GM19372 (cell line): ENCODE results near the gene BTG1.
A peak's percentile ranks its signal among the peaks of the same experiment; 100 is the strongest.
"Not testable (repeated sequence)": the region's sequence is repeated elsewhere in the genome, so short reads cannot be mapped to it uniquely, and the experiment has no call there.

Experiments
- ATAC-seq: cut with Tn5 transposase; IDR thresholded peaks from one replicate; pipeline ENCODE4 v1.9.1; 2021; ENCODE audit warnings: mild to moderate bottlenecking, low read depth, moderate library complexity; ENCODE audit not compliant: unreplicated experiment

BTG1 gene

DNA sequence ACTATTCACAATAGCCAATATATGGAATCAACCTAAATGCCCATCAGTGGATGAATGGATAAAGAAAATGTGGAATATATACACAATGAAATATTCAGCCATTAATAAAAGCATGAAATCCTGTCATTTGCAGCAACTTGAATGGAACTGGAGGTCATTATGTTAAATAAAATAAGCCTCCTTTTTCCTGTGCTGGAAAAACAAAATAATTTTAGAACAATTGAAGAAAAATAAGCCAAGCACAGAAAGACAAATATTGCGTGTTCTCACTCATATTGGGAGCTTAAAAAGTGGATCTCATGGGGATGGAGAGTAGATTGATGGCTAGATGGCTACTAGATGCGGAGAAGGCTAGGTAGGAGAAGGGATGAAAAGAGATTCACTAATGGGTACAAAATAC is 6.3 kb upstream of the BTG1 start:
- ATAC-seq = no peak

DNA sequence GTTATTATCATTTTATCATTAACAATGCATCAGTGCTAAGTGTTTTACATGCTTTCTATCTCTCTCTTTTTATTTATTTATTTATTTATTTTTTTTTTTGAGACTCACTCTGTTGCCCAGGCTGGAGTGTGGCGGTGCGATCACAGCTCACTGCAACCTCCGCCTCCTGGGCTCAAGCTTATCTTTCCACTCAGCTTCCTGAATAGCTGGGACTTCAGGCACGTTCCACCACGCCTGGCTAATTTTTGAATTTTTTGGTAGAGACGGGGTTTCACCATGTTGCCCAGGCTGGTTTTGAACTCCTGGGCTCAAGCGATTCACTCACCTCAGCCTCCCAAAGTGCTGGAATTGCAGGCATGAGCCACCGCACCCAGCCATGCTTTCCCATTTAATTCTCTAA is 3.9 kb upstream of the BTG1 start:
- no peak for ATAC-seq

DNA sequence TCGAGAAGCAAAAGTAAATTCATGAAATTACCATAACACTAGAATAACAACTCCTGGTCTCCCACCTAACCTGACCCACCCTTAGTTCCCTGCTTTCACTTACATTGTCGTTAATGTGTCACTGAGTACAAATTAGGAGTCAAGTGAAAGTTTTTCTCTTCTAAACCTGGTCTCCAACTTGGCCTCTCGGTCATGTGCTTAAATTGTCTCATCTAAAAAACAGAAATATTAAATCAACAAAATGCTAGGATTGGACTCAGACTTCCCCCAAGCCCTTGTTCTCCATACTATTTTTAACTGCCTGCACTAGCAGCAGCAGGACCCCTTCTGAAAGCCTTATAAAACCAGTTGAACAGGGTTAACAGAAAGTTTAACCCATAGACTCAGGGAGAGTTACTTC is 1.8 kb upstream of the BTG1 start:
- no peak for ATAC-seq

DNA sequence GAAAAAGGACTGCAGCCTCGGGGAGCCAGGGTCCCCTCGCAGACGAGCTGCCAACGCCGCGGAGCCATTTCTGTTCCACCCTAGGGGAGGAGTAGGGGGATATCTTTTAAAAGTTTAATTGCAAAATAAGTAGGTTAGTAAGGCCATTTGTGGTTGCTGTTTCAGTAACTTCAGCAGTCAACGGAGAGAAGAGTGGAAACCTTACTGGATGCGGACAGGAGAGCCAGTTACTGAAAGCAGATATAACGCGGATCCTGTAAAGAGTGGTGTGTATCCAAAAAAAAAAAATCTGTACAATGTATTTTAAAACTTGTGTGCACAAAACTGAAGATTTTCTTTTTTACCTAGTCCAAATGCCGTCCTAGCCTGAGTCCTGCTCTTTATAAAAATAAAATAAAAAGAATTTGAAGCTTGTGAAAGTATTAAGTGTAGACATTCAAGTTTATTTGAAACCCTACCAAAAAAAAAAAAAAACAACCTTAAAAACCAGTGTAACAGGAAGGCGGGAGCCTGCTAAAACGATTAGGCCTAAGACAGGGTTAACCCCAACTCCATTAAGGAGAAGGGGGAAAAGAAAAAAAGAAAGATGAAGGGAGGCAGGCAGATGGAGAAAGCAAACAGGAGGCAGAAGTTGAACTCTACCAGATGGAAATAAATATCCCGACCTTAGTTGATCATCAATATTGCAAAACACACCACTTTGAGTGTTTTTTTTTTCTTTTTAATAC is 1.0 kb upstream of the BTG1 start:
- ATAC-seq = no peak

DNA sequence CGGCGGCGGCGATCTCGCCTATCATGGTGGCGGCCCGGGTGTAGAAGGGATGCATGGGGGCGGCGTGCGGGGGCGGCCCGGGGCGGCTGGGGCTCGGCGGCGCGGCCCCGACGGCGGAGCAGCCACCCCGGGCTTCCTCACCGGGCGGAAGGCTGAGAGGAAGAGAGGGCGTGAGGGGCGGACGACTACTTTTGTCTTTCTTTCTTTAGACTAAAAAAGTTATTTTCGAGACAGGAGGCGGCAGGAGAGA is 240 bp downstream of the BTG1 start:
- ATAC-seq = no peak

DNA sequence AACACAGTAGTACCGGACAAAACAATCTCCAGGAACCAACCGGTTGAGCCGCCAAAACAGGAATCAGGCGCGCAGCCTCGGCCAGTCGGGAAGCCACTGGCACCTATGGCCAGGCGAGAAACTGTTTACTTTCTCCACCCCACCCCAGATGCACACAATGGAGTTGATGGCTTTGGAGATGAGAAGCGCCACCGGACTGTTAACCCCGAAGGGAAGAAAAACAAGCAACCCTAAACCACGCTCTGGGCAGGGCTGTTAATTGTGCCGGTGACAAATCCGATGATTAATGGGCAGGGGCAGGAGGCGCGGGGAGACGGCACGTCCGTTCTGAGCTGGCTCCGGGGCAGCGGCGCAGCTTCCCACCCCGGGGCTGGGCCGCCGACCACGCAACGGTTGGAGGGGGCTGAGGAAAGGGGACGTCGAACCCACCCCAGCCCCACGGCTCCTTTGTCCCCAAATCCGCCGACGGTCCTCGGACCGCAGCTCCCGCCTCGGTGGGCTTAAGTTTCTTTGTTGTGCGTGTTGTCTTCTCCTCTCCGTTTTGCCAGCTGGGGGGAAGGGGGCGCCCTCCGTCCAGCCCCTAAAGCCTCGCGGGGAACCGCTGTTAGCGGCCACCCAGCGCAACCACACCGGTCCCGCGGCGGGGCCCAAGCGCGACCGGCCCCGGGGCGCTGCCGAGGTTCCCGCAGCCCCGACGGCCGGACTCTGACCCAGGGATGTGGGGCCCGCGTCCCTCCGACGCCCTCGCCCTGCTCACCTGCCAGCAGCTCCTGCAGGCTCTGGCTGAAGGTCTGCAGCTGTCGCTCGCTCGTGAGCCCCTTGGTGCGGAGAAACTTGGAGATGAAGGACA is 790 bp downstream of the BTG1 start:
- ATAC-seq = peak; percentile 1

DNA sequence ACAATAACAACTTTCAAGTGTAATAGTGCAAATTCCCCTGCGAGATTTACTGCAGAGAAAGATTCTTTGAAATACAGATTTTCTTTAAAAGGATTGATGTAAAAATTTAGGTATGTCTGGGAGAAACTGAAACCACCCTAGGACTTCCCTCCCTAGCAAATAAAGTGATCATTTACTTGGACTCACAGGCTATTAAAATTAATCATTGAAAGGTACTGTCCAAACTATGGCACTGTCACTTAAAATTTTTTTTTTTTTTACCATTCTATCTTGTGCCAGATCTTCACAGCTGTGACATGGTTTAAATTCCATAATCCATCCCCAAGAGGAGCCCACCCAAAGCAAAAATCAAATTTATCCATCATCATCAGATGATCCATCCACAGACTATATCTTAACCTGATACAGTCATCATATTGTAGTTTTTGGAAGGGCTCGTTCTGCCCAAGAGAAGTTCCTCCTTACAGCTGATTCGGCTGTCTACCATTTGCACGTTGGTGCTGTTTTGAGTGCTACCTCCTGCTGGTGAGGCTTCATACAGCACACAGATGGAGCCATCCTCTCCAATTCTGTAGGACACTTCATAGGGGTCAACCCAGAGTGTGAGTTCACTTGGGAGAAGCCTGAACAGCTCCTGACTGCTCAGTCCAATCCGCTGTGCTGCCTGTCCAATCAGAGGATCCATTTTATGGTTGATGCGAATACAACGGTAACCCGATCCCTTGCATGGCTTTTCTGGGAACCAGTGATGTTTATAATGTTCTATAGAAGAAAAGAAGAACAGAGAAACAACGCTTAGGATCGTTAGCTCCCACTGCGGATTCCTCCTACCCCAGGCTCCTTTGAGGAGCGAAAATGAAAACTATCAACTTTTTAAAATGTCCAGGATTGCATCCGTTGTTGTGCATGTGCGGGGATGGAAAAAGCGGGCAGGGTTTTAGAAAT is 1.7 kb downstream of the BTG1 start:
- peak; percentile 16 for ATAC-seq

DNA sequence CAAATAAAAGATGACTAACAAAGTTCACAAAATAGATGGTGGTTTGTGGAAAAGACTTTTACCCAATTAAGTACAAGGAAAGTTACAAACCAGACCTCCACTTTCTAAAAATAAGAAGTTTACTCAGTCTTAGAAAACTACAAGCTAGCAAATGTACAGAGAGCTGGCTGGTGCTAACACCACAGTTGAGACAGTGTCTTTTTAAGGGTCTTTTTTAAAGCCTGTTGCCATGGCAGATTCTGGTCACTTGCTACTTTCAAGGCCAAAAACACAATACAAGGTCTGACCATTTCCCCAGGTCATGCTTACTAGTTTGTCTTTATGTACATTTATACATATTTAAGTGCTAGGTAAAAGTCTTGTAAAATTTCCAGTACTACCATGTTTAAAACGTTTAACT is 2.4 kb downstream of the BTG1 start:
- ATAC-seq = no peak

DNA sequence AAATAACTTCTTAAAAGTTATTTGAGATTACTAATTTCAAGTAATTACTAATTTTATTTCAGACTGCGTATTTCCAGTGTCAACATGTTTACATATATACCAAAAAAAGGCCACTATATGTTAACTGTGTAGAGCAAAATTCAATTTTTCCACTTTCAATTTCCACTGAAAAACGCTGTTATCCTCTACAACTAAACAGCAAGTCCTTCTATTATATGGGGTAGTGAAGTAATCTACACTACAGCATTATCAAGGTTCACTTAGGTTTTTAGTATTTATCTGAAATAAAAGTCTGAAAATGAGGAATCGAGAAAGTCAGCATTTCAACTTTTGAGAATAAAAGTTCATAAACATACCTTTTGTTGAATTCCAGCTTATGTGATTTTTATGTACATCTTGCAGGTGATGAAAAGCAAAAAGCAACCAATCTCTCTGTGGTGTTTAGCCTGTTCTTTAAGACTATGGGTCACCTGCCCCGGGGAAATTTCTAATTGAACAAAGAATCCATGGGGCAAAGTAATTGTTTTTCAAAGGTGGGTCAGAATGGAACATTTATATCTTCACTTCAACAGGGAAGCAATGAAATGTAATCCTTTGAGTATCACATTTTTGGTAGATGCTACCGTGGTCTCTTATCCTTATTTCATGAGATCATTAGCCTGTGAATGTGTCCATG is 3.3 kb downstream of the BTG1 start:
- no peak for ATAC-seq

DNA sequence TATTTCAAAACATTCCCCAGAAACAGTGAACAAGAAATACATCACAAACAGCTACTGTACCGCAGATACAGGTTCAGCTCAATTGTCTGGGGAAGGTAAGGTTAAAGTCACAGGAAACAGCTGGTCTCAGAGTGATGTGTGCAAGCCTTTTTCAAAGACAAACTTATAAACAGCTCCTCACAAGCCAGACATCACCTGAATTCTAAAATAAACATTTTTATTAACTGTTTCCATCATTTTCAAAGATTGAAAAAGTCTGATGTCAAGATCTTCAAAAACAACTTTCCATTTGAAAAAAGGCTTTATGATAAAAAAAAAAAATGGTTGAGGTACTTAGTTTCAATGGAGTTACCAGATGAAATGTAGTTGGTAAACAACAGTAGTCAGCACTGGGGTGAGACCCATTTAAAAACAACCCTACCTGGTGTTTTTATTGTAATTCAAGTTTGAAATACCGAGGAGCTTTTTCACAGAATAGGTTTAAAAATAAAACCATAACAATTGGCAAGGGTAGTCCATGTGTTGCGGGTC is 4.0 kb downstream of the BTG1 start:
- ATAC-seq = no peak

DNA sequence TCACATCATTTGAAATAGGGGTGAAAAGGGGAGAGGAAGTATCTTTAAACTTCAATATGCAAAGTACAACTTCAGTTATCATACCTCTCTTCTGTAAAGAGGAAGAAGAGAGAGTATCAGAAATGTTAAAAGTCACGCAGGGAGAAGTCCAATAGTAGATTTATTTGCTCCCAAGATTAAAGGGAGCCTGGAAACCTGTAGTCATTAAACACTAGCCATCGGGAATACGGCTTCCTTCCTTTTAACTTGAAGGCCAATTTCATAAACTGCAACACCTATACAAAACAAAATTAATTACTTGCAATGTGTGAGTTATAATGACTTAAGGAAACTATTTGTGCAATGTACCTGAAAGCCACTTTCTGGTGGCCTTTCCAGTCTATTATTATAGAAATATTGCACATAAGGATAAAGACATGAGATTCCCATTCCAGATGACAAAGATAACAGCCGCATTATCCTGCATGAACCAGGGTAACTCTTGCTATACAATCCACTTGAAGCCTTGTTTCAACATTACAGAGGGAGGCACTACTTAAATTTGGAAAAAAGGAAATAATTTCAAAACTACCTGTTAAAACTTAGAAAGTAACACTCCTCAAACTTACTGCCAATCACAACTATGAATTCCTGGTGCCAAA is 4.6 kb downstream of the BTG1 start:
- no peak for ATAC-seq

DNA sequence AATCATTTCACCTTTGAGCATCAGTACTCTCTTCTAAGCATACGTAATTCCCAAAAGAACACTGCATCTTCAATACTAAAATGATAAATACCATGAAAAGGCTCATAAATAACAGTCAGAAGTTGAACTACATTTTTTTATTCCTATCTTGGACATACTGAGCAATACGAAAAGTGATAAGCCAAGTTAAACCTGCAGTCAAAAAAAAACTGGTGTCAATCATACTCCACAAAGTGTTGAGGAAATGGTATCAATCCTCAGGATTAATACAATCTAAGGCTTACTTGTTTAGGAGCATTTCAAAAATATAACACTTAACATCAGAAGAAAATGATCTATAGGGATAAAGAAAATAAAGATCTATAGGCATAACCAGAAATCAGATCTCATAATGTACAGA is 5.5 kb downstream of the BTG1 start:
- no peak for ATAC-seq

DNA sequence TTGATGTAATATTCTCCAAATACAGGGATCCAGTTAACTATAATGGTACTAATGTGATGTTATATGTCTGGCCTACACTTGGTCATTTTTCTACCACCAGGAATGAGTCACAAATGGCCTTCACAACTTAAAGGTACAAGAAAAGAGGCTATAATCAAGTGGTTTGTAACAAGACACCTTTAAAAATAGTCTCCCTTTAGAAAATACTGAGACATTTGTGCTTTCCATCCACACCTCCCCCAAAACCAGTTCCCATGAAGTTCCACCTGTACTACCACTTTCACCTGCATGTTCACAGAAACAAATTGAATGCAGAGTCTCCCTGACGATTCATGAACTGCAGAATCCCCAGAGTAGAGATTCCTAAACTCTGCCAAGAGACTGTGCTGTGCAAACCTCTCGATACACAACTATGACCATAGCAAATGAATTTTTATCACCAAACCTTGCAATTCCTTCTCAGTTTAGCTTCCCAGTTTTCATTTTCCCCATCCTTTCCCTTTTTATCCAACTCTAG is 6.0 kb downstream of the BTG1 start:
- no peak for ATAC-seq

DNA sequence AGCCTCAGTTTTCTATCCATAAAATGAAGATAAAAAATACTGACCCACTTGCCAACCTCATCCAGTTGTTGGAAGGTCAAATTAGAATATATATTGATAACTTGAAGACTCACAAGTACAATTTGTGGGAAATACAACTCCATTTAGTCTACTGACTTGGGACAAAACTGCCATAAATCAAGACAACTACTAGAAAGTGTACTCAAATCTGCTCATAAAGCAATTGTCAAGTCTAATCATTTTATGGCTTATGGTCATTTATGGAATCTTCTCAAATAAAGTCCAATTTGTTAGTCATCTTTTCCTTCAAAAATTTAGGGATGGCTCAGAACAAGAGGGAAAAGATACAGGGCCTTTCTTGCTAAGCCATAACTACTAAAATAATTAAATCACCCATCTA is 7.0 kb downstream of the BTG1 start:
- ATAC-seq = no peak

DNA sequence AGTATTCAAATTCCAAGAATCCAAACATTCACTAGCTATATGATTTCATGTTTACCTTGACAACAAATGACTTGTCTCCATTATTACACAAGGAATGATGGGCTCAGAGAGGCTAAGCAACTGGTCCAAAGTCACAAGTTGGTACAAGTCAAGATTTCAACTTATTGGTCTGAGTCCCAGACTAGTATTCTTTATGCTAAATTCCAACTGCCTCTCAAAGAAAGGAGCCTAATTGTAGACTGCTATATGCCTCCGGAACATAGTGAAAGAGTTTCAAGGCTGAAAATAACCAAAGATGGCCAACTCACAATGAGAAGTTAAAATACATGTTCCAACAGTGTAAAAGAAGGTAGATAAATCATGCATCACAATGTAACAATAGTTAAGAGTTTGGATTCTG is 7.5 kb downstream of the BTG1 start:
- no peak for ATAC-seq

DNA sequence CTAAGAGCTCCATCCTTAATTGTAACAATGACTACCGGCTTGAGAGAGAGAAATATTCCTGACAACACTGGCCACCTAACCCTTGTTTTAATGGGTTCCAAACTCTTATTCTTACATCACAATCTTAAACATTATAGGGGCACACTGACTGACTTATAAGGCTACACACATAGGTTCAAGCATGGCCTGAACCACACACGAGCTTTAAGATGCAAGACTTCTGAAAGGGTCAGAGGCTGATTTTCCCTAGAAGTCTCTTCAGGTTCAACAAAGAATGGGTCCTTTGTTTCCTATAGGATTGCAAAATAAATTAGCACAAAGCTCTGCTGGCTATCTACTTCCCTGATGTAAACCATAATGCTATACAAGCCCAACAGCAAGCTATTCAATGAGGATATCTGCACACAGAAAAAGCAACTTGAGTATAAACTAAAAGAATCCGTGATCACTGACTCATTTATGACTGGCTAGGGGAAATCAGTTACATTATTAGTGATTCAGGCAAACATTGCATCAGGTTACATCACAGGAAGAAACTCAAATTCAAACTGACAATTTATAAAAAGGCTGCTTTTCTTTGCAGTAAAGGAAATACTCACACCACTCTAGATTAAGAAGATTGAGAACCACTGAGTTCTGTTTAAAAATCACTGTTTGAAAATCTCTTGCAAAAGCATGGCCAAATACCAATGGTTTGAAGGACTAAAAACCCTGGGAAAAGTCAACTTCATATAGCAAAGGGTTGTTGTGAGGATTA is 8.5 kb downstream of the BTG1 start:
- no peak for ATAC-seq

DNA sequence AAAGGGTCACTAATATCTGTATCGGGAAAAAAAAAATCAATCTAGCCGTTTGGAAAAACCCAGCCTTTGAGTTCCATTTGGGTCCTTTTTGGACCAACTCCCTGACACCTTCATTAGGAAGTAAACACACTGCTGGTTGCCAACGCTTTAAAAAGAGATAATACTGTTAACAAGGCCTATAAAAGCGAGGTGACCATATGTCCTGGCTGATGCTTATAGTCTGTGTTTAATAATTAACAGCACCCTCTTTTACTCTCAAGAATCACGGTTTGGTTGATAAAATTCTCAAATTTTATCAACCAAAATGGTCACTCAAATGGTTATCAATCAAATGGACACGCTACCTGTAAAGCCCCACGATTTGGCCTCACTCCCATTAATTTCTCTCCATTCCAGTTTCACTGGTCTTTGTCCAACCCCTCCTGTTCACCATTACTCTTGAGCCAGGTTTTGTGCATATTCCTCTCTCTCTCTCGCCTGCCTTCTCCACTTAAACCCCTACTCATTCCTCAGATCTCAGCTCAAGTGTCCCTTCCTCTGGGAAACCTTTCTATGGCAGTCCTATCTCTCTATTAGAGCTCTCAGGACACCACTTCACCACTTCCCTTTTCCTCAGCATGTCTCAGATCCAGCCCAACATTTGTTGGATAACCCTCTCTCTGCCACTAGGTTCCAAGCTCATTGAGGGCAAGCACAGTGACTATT is 9.5 kb downstream of the BTG1 start:
- no peak for ATAC-seq

DNA sequence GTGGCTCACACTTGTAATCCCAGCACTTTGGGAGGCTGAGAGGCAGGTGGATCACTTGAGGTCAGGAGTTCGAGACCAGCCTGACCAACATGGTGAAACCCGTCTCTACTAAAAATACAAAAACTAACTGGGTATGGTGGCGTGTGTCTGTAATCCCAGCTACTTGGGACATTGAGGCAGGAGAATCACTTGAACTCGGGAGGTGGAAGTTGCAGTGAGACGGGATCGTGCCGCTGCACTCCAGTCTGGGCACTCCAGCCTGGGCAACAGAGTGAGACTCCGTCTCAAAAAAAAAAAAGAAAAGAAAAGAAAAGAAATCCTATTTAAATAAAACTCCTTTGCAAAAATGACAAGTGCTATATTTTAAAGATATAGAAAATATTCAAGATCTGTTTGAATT is 10.1 kb downstream of the BTG1 start:
- not testable (repeated sequence) for ATAC-seq
